ENCODE data around the gene SLAMF9.

The SLAMF9 gene

GRCh38 chr1:159935719-159936272 is 18.2 kb downstream of the SLAMF9 start:
- H3K4me2 ChIP-seq, result peak overlapping the region; percentile 93; the same call in 1 of the 2 replicates
- H3K4me1 ChIP-seq, result peaks cover 75% of the 10 kb centered on the region
- no peaks in the 10 kb centered on the region for H4K20me1 ChIP-seq
- no peak overlapping the region for H3K9ac ChIP-seq
- no peak overlapping the region for H3K4me3 ChIP-seq
- TF ChIP-seq Cebpa-rat (IDR thresholded peaks at IDR 0.05), result no peak
- H3K36me3 ChIP-seq, result peaks cover 25% of the 10 kb centered on the region
- no peaks in the 10 kb centered on the region for H3K9me3 ChIP-seq
- no peaks in the 10 kb centered on the region for H3K27me3 ChIP-seq
- no peak overlapping the region for H3K27ac ChIP-seq

- H3K27me3 ChIP-seq, result no peaks in the 10 kb centered on the region
- no peak overlapping the region for H3K4me3 ChIP-seq
- H3K4me1 ChIP-seq, result peaks cover 70% of the 10 kb centered on the region
- no peak overlapping the region for H3K4me2 ChIP-seq
- TF ChIP-seq Cebpa-rat (IDR thresholded peaks at IDR 0.05), result no peak
- peaks cover 29% of the 10 kb centered on the region for H3K36me3 ChIP-seq
- no peaks in the 10 kb centered on the region for H4K20me1 ChIP-seq
- H3K9me3 ChIP-seq, result no peaks in the 10 kb centered on the region
- H3K27ac ChIP-seq, result no peak overlapping the region
- H3K9ac ChIP-seq, result no peak overlapping the region
Observed at GRCh38 chr1:159935305-159935704, 18.7 kb downstream of the SLAMF9 start.

- no peak for TF ChIP-seq Cebpa-rat (IDR thresholded peaks at IDR 0.05)
- no peaks in the 10 kb centered on the region for H3K9me3 ChIP-seq
- peaks cover 38% of the 10 kb centered on the region for H3K36me3 ChIP-seq
- peak overlapping the region; percentile 78 for H3K4me2 ChIP-seq
- H3K4me3 ChIP-seq, result no peak overlapping the region
- H3K27ac ChIP-seq, result no peak overlapping the region
- no peaks in the 10 kb centered on the region for H4K20me1 ChIP-seq
- H3K9ac ChIP-seq, result peak overlapping the region; percentile 55; the same call in 1 of the 2 replicates
- H3K27me3 ChIP-seq, result no peaks in the 10 kb centered on the region
- peaks cover 66% of the 10 kb centered on the region for H3K4me1 ChIP-seq
Observed at GRCh38 chr1:159934136-159935039, 19.6 kb downstream of the SLAMF9 start.

GRCh38 chr1:159933347-159933746 is 20.7 kb downstream of the SLAMF9 start:
- TF ChIP-seq Cebpa-rat (IDR thresholded peaks at IDR 0.05), result no peak
- Histone ChIP-seq H3K4me1 (peaks cover 57% of the 10 kb centered on the region), H4K20me1 (no peaks in the 10 kb centered on the region), H3K4me2 (peak overlapping the region; percentile 78), H3K27me3 (no peaks in the 10 kb centered on the region), H3K9ac (no peak overlapping the region), H3K27ac (no peak overlapping the region), H3K36me3 (peaks cover 49% of the 10 kb centered on the region), H3K9me3 (no peaks in the 10 kb centered on the region), H3K4me3 (no peak overlapping the region)

GRCh38 chr1:159932296-159933285 is 21.4 kb downstream of the SLAMF9 start:
- peaks cover 49% of the 10 kb centered on the region for H3K4me1 ChIP-seq
- no peak overlapping the region for H3K4me3 ChIP-seq
- H4K20me1 ChIP-seq, result no peaks in the 10 kb centered on the region
- peaks cover 56% of the 10 kb centered on the region for H3K36me3 ChIP-seq
- no peaks in the 10 kb centered on the region for H3K27me3 ChIP-seq
- TF ChIP-seq Cebpa-rat (IDR thresholded peaks at IDR 0.05), result no peak
- H3K9me3 ChIP-seq, result no peaks in the 10 kb centered on the region
- H3K27ac ChIP-seq, result no peak overlapping the region
- H3K4me2 ChIP-seq, result peak overlapping the region; percentile 44
- no peak overlapping the region for H3K9ac ChIP-seq

GRCh38 chr1:159931795-159932173 is 22.3 kb downstream of the SLAMF9 start:
- Histone ChIP-seq H3K27me3 (no peaks in the 10 kb centered on the region), H3K4me3 (no peak overlapping the region), H4K20me1 (no peaks in the 10 kb centered on the region), H3K4me1 (peaks cover 41% of the 10 kb centered on the region), H3K9ac (no peak overlapping the region), H3K27ac (no peak overlapping the region), H3K9me3 (no peaks in the 10 kb centered on the region), H3K4me2 (no peak overlapping the region), H3K36me3 (peaks cover 64% of the 10 kb centered on the region)
- no peak for TF ChIP-seq Cebpa-rat (IDR thresholded peaks at IDR 0.05)

GRCh38 chr1:159931101-159931794 is 22.8 kb downstream of the SLAMF9 start:
- peaks cover 65% of the 10 kb centered on the region for H3K36me3 ChIP-seq
- no peaks in the 10 kb centered on the region for H3K27me3 ChIP-seq
- no peak overlapping the region for H3K27ac ChIP-seq
- no peak overlapping the region for H3K4me3 ChIP-seq
- TF ChIP-seq Cebpa-rat (IDR thresholded peaks at IDR 0.05), result no peak
- no peaks in the 10 kb centered on the region for H3K9me3 ChIP-seq
- H4K20me1 ChIP-seq, result no peaks in the 10 kb centered on the region
- H3K4me1 ChIP-seq, result peaks cover 40% of the 10 kb centered on the region
- no peak overlapping the region for H3K4me2 ChIP-seq
- no peak overlapping the region for H3K9ac ChIP-seq

- Histone ChIP-seq H3K9me3 (no peaks in the 10 kb centered on the region), H3K9ac (no peak overlapping the region), H3K4me1 (peaks cover 40% of the 10 kb centered on the region), H3K4me3 (no peak overlapping the region), H3K27me3 (no peaks in the 10 kb centered on the region), H3K4me2 (no peak overlapping the region), H3K36me3 (peaks cover 65% of the 10 kb centered on the region), H3K27ac (no peak overlapping the region), H4K20me1 (no peaks in the 10 kb centered on the region)
- no peak for TF ChIP-seq Cebpa-rat (IDR thresholded peaks at IDR 0.05)
Observed at GRCh38 chr1:159930634-159931033, 23.4 kb downstream of the SLAMF9 start.

- no peak for TF ChIP-seq Cebpa-rat (IDR thresholded peaks at IDR 0.05)
- H4K20me1 ChIP-seq, result no peaks in the 10 kb centered on the region
- peaks cover 39% of the 10 kb centered on the region for H3K4me1 ChIP-seq
- H3K4me2 ChIP-seq, result no peak overlapping the region
- H3K36me3 ChIP-seq, result peaks cover 62% of the 10 kb centered on the region
- no peak overlapping the region for H3K9ac ChIP-seq
- H3K4me3 ChIP-seq, result no peak overlapping the region
- no peaks in the 10 kb centered on the region for H3K27me3 ChIP-seq
- H3K27ac ChIP-seq, result no peak overlapping the region
- no peaks in the 10 kb centered on the region for H3K9me3 ChIP-seq
Observed at GRCh38 chr1:159930216-159930615, 23.8 kb downstream of the SLAMF9 start.
